ENCODE measurements around the gene LDB2.

DNA sequence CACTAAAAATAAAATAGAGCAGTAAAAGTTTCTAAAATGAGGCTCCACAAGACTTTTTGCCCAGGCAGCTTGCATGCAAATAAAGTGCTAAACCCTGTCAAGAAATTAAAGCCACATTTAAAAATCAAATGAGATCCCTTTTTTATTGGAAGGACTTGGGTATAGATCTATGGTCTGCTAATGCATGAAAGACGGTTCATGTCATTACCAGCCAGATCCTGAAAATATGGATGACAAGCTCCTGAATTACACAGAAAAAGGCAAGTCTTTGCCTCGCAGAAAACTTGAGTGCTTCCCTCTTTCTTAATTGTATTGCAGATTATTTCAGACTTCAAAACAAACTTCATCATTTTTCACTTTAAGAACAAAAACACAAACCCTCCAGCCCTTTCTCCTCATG is 169.6 kb downstream of the LDB2 start:
- TF ChIP-seq, protein P1, sequence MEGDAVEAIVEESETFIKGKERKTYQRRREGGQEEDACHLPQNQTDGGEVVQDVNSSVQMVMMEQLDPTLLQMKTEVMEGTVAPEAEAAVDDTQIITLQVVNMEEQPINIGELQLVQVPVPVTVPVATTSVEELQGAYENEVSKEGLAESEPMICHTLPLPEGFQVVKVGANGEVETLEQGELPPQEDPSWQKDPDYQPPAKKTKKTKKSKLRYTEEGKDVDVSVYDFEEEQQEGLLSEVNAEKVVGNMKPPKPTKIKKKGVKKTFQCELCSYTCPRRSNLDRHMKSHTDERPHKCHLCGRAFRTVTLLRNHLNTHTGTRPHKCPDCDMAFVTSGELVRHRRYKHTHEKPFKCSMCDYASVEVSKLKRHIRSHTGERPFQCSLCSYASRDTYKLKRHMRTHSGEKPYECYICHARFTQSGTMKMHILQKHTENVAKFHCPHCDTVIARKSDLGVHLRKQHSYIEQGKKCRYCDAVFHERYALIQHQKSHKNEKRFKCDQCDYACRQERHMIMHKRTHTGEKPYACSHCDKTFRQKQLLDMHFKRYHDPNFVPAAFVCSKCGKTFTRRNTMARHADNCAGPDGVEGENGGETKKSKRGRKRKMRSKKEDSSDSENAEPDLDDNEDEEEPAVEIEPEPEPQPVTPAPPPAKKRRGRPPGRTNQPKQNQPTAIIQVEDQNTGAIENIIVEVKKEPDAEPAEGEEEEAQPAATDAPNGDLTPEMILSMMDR (IDR thresholded peaks at IDR 0.05; ENCODE audit: low read length): no peak
- TF ChIP-seq EZH2phosphoT487 (IDR thresholded peaks at IDR 0.05; ENCODE audit: low read length): no peak

Measured in MM.1S (cell line).